Stimulated activated CD8-positive, alpha-beta memory T cell treated with anti-CD3 and anti-CD28 coated beads, Interleukin-2, amount 100 ng/mL, for 1 hour (primary cell): ENCODE data around the gene SLC5A12.
"Not testable (repeated sequence)": the region's sequence is repeated elsewhere in the genome, so short reads cannot be mapped to it uniquely, and the experiment has no call there.

Experiments
- DNase-seq, 2 donors: peaks; one replicate each; pipeline ENCODE4 v3.0.0-alpha.2; 2020; ENCODE audit warnings: low read depth in 2 of 2

Gene SLC5A12

GRCh38 chr11:26662916-26663315 lies 58.9 kb downstream of the SLC5A12 start:
- no peak for DNase-seq

GRCh38 chr11:26655287-26655686 lies 66.6 kb downstream of the SLC5A12 start:
- no peak for DNase-seq

- DNase-seq, result no peak
These were observed 69.9 kb downstream of the SLC5A12 start for GRCh38 chr11:26651916-26652315.

GRCh38 chr11:26649884-26650283 lies 72.0 kb downstream of the SLC5A12 start:
- no peak for DNase-seq

GRCh38 chr11:26643314-26643713 lies 78.5 kb downstream of the SLC5A12 start:
- DNase-seq, result not testable (repeated sequence)

- no peak for DNase-seq
These were observed 89.1 kb downstream of the SLC5A12 start for GRCh38 chr11:26632691-26633159.

GRCh38 chr11:26626346-26626745 lies 95.5 kb downstream of the SLC5A12 start:
- DNase-seq, result no peak

GRCh38 chr11:26623076-26623659 lies 98.7 kb downstream of the SLC5A12 start:
- no peak for DNase-seq

- DNase-seq, result no peak
These were observed 99.7 kb downstream of the SLC5A12 start for GRCh38 chr11:26622181-26622580.

GRCh38 chr11:26621132-26621531 lies 100.7 kb downstream of the SLC5A12 start:
- no peak for DNase-seq

GRCh38 chr11:26620282-26621045 lies 101.4 kb downstream of the SLC5A12 start:
- DNase-seq, result no peak

- no peak for DNase-seq
These were observed 103.4 kb downstream of the SLC5A12 start for GRCh38 chr11:26618441-26618840.
